ENCODE data around the gene RELN. TPM values are rescaled to one million over a fixed set of nuclear protein-coding genes. Genes with fewer than 3 reads are reported as not detected.
"Not testable (repeated sequence)": the region's sequence is repeated elsewhere in the genome, so short reads cannot be mapped to it uniquely, and the experiment has no call there.

The RELN gene
- total RNA-seq (1 to 10 TPM in 6 of 7 donors, under 1 TPM in 1; 0.68 to 5.5 (median 2.3) TPM), polyA plus RNA-seq (1 to 10 TPM; 3.7 to 8.7 TPM)
- long read RNA-seq, donor 1 = 0 reads
- long read RNA-seq, donor 2, partial matches to known transcripts = 24 of 24 reads
- long read RNA-seq, donor 2, other reads (novel, unspliced or antisense) = 0 of 24 reads
- long read RNA-seq, donor 3 = 0 reads

DNA sequence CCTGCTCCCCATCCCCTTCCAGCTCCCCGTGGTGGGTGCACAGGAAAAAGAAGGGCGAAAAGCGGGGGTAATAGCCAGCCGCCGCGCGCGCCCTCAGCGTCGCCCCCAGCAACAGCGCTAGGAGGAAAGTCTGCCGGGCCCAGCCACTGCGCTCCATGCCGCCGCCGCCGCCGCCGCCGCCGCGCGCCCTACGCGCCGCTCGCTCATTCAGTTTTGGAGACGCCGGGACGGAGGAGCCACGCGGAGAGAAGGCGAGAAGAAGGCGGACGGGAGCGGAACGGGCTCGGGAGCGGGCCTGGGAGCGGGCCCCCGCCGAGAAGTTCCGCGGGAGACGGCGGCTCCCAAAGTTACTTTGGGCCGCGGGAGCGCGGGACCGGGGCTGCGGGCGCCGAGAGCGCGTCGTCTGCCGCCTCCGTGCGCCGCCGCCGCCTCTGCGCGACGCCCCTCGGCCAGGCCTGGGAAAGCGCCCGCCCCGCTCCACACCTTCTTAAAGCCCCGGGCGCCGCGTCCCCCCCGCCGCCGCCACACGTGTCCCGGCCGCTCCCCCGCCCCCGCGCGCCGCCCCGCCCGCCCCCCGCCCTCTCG lies at the start of gene RELN:
Gene RELN, minus strand, starts transcription at position 459 of the 585 bp plus-strand sequence. Its CDS starts 302 bp downstream, at position 157.
- H3K27me3 ChIP-seq = no peaks in the 10 kb centered on the region
- H3K36me3 ChIP-seq = no peaks in the 10 kb centered on the region
- 0 to 1% (median 1%) methylated on average over 42 to 88 of the region's 89 CpGs for WGBS, 3 donors
- DNase-seq = peak in 1 of 5 donors; percentile 33
- H3K4me1 ChIP-seq (ENCODE audit: insufficient read depth) = no peaks in the 10 kb centered on the region
- H3K27ac ChIP-seq = no peak within 1 kb of the TSS
- no peaks in the 10 kb centered on the region for H3K9me3 ChIP-seq
- intact Hi-C loops (cut with DNase I) = no loop called here
- TF ChIP-seq EP300 (IDR thresholded peaks at IDR 0.05) (no peak), POLR2A (IDR thresholded peaks at IDR 0.05) (no peak)
- TF ChIP-seq, protein P1, sequence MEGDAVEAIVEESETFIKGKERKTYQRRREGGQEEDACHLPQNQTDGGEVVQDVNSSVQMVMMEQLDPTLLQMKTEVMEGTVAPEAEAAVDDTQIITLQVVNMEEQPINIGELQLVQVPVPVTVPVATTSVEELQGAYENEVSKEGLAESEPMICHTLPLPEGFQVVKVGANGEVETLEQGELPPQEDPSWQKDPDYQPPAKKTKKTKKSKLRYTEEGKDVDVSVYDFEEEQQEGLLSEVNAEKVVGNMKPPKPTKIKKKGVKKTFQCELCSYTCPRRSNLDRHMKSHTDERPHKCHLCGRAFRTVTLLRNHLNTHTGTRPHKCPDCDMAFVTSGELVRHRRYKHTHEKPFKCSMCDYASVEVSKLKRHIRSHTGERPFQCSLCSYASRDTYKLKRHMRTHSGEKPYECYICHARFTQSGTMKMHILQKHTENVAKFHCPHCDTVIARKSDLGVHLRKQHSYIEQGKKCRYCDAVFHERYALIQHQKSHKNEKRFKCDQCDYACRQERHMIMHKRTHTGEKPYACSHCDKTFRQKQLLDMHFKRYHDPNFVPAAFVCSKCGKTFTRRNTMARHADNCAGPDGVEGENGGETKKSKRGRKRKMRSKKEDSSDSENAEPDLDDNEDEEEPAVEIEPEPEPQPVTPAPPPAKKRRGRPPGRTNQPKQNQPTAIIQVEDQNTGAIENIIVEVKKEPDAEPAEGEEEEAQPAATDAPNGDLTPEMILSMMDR (IDR thresholded peaks at IDR 0.05) = no peak
- H3K4me3 ChIP-seq = peak within 1 kb of the TSS; percentile 4

DNA sequence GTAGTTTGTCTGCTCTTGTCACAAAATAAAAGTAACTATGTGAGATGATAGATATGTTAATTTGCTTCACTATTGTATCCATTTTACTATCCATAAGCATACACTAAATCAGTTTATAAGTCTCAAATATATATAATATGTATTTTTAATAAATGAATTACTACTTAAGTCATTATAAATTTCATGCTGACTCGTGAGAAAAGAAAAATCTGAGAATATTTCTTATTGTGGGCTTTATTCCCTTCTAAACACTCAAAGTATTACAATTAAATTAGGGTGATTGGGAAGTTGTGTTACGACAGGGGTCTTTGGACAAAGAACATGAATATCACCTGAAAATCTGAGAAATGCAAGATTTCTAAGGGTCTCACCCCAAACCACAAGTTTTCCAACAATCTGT lies 48.7 kb upstream of the RELN start:
- H3K27me3 ChIP-seq = no peaks in the 10 kb centered on the region
- TF ChIP-seq POLR2A (IDR thresholded peaks at IDR 0.05) = no peak
- no peak for TF ChIP-seq EP300 (IDR thresholded peaks at IDR 0.05)
- TF ChIP-seq, protein P1 (IDR thresholded peaks at IDR 0.05) = no peak
- intact Hi-C loops (cut with DNase I) = no loop called here
- H3K36me3 ChIP-seq = no peaks in the 10 kb centered on the region
- no peaks in the 10 kb centered on the region for H3K9me3 ChIP-seq
- no peak overlapping the region for H3K4me3 ChIP-seq
- no peak overlapping the region for H3K27ac ChIP-seq
- H3K4me1 ChIP-seq (ENCODE audit: insufficient read depth) = no peaks in the 10 kb centered on the region
- 72 to 79% (median 75%) methylated on average over 2 of the region's 2 CpGs for WGBS, 3 donors
- DNase-seq = no peak

DNA sequence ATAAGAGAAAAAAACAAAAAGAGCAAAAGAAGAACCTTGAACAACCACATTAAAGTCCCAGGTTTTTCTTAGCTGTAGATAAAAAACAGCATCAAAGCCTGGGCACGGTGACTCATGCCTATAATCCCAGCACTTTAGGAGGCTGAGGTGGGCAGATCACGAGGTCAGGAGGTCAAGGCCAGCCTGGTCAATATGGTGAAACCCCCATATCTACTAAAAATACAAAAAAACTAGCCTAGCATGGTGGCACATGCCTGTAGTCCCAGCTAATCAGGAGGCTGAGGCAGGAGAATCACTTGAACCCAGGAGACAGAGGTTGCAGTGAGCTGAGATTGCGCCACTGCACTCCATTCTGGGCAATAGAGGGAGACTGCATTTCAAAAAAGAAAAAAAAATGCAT lies 47.4 kb upstream of the RELN start:
- H3K36me3 ChIP-seq; H3K27me3 ChIP-seq; H3K9me3 ChIP-seq; H3K27ac ChIP-seq; DNase-seq; H3K4me3 ChIP-seq; intact Hi-C loops (cut with DNase I); H3K4me1 ChIP-seq (ENCODE audit: insufficient read depth): not testable (repeated sequence)
- WGBS, 3 donors = 49 to 64% (median 52%) methylated on average over 3 of the region's 3 CpGs

DNA sequence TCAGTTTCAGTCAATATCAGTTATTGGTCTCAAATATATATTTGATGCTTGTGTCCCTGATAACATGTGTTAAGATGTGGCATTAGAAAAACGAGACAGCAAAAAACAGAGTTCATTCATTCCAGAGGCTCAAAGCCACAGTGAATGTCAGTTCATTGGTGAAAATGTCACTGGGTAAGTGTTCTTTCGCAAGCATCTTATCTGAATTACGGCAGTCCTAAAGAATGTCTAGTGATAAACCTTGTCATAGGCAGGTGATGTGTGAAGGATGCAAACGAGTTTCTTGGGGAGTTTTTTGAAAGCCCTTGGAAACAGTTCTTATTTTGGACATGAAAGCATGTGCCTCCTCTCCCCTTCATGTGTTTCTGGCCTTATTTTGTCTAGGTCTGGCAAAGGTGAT lies 45.9 kb upstream of the RELN start:
- WGBS, 3 donors = 41 to 58% (median 44%) methylated on average over 4 of the region's 4 CpGs

DNA sequence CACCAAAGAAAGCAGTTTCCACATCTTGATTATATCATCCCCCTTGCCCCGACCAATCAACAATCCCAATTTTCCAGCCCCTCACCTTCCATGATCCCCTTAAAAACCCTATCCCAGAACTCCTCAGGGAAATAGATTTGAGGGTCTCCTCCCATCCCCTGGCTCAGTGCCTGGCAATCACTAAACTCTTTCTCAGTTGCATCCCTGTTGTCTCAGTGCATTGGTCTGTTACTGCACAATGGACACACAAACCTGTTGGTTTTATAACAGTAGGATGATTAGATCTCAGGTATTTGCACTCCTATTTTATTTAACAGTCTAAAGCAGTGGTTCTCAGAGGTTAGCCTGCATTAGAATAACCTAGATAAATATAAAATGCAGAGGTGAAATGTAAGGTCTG lies 45.2 kb upstream of the RELN start:
- Histone ChIP-seq H3K27me3 (no peaks in the 10 kb centered on the region), H3K9me3 (no peaks in the 10 kb centered on the region), H3K4me3 (no peak overlapping the region), H3K36me3 (no peaks in the 10 kb centered on the region), H3K4me1 (ENCODE audit: insufficient read depth) (no peaks in the 10 kb centered on the region), H3K27ac (no peak overlapping the region)
- 84 to 88% (median 85%) methylated on average over 1 of the region's 1 CpG for WGBS, 3 donors
- TF ChIP-seq EP300 (IDR thresholded peaks at IDR 0.05) = no peak
- TF ChIP-seq POLR2A (IDR thresholded peaks at IDR 0.05) = no peak
- TF ChIP-seq, protein P1 (IDR thresholded peaks at IDR 0.05) = no peak
- DNase-seq = no peak
- intact Hi-C loops (cut with DNase I) = no loop called here

More for the DNA sequence above, 45.9 kb upstream of the RELN start:
- Histone ChIP-seq H3K4me1 (ENCODE audit: insufficient read depth) (no peaks in the 10 kb centered on the region), H3K9me3 (no peaks in the 10 kb centered on the region), H3K27me3 (no peaks in the 10 kb centered on the region), H3K36me3 (no peaks in the 10 kb centered on the region), H3K4me3 (no peak overlapping the region), H3K27ac (no peak overlapping the region)
- no peak for DNase-seq
- TF ChIP-seq EP300 (IDR thresholded peaks at IDR 0.05) = no peak
- no peak for TF ChIP-seq POLR2A (IDR thresholded peaks at IDR 0.05)
- TF ChIP-seq, protein P1 (IDR thresholded peaks at IDR 0.05) = no peak
- intact Hi-C loops (cut with DNase I) = no loop called here
